Stimulated activated CD4-positive, alpha-beta T cell treated with anti-CD3 and anti-CD28 coated beads, Interleukin-12 subunit alpha, Interleukin-12 subunit beta, amount 100 ng/mL, for 4 hours (primary cell): ENCODE measurements around the gene IL1A.

Experiments used
- DNase-seq: peaks from one replicate; pipeline ENCODE4 v3.0.0-alpha.2; 2020

Gene IL1A

GRCh38 chr2:112791019-112791418 lies 6.7 kb upstream of the IL1A start:
- no peak for DNase-seq

GRCh38 chr2:112790305-112790704 lies 6.0 kb upstream of the IL1A start:
- no peak for DNase-seq

GRCh38 chr2:112789186-112789585 lies 4.9 kb upstream of the IL1A start:
- DNase-seq, result no peak

DNA sequence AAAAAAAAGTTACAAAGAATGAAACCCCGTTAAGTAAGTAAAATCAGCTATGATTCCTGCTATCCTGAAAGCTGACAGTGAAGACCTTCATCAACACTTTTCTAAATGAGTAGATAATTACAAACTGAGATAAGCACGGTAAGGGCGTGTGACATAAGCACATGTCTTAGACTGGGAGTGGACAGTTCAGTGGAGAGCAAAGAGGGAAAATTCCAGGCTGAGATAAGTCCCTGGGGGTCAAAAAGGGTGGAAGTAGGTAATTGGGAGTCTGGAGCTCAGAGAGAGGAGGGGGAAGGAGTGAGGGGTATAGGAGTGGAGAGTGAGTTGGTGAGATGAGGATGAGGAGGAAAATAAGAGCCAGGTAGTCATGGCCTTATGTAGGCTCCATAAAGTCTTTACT lies 4.4 kb upstream of the IL1A start:
- no peak for DNase-seq

- DNase-seq, result no peak
Observed at GRCh38 chr2:112787729-112788393, 3.6 kb upstream of the IL1A start.

- DNase-seq, result no peak
Observed at GRCh38 chr2:112787294-112787693, 3.0 kb upstream of the IL1A start.

DNA sequence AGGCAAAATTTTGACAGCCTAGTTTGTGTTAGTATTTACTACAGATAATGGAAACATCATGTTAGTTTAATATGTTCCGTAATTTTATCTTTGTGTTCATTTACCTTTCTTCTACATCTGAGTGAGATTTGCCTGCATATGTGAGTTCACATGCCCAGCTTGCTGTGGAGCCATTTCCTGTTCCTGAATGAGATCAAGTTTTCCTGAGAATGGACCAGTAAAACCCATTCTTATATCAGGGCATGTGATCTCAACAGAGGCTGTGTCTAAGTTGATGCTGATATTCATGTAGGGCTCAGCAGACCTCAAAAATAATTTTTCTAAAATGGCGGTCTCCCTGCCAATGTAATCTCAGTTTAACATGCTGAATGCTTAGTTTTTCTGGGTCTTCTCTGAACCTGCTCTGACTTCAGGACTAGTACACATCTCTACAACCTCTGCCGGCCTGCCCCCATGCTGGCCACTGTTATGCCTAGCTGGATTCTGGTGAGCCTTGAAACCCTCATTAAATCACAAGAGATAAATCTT lies 1.0 kb downstream of the IL1A start:
- no peak for DNase-seq

GRCh38 chr2:112782234-112782799 lies 2.0 kb downstream of the IL1A start:
- DNase-seq, result no peak

DNA sequence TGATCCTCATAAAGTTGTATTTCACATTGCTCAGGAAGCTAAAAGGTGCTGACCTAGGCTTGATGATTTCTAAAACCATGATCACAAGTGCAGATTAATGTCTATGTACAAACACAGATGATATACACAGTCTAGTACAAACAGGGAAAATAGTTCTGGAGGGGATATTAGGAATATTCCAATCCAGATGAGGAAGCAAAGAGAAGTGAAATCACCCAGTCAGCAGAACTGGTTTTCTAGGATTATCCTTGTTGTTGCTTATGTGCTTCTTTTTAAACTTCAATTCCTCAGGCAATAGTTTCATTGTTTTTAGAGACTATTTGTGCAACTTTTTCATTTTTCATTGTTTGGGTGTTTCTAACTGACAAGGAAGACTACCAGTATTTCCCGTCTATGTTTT lies 4.7 kb downstream of the IL1A start:
- no peak for DNase-seq

DNA sequence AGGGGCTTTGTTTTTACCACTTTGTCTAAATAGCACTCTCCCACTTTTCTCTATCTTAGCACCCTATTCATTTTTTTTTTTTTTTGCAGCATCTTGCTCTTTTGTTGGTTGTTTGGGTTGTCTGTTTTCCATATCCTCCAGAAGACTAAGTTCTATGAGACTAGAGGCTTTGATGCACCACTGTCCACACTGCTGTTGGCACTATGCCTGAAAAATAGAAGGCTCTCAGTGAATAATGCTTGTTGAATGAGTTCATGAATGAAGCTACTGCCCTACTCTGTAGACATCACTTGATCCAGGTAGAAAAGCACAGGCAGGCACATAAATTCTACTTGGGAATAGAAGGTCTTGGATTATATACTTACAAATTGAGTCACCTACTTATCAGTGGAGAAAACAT lies 7.3 kb downstream of the IL1A start:
- no peak for DNase-seq

DNA sequence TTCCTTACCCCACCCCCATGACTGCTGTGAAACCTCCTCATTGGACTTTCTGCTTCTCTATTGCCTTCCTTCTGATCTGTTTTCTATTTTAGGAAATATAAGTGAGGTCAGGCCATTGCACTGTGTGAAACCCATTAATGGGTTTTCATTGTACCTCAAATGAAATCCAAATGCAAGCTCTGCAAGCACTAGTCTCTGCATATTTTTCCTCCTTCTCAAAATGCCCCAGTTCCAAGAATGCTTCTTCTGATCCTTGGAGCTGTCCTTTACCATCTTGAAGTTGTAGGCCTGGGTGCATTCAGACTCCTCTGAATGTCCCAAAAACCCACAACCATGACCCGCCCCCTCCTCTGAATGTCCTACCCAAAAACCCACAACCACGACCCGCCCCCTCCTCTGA lies 8.2 kb downstream of the IL1A start:
- DNase-seq, result no peak

DNA sequence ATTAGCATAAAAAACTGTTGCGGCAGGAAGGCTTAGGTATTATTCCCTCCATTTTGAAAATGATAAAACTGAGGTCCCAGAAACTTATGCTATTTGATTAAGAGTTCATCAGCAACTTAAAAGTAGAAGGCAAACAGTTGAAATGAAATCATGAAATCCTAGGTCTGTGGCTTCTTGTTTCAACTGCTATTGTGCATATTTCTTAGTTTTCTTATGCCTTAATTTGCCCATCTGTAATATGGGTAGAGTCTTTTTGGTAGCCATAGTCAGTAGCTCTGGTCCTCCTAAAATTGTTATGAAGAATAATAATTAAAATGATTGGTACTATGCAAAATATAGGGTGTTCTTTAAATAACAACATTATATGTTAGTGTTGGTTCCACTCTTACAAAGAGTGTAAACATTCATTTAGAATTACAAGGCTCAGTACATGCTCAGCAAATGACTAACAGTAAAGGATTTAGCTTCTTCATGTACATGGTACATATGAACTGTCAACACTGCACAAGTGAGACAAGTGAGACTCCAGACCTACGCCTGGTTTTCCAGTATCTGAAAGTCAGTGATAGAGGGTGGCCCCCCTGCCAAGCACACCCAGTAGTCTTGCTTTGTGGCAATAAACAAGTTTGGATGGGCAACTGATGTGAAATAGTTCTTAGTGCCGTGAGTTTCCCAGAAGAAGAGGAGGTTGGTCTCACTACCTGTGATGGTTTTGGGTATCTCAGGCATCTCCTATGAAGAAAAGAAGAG lies 9.6 kb downstream of the IL1A start:
- DNase-seq, result no peak

GRCh38 chr2:112773556-112773955 lies 10.7 kb downstream of the IL1A start:
- DNase-seq, result no peak

DNA sequence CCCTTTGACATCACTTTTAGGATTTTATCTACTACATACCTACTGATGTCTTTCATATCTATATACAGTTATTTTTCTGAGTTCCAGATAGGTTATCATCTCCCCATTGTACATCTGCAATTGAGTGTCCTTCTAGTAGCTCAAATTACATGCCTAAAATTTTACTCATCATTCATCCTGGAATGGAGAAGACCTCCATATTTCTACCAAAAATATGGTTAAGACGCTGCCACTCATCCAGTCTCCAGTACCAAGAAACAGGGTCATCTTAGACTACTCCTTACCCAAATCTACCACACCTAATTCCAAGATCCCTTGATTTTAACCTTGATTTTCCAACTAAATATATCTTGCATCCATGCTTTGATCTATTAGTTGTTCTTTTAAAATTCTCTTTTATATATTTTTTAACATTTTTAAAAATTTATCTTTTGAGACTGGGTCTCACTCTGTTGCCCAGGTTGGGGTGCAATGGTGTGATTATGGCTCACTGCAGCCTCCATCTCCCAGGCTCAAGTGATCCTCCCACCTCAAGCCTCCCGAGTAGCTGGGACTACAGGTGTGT lies 11.3 kb downstream of the IL1A start:
- DNase-seq, result no peak

- no peak for DNase-seq
Observed at GRCh38 chr2:112772322-112772721, 12.0 kb downstream of the IL1A start.

DNA sequence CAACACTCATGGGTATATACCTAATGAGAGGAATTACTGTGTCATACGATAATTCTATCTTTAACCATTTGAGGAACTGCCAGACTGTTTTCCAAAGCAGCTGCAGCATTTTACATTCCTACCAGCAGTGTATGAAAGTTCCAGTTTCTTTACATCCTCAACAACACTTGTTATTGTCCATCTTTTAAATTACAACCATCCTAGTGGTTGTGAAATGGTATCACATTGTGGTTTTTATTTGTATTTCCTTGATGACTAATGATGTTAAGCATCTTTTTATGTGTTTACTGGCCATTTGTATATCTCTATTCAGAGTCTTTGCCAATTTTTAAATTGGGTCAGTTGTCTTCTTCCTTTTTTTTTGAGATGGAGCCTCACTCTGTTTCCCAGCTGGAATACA lies 15.9 kb downstream of the IL1A start:
- no peak for DNase-seq

GRCh38 chr2:112767693-112768330 lies 16.5 kb downstream of the IL1A start:
- DNase-seq, result no peak

DNA sequence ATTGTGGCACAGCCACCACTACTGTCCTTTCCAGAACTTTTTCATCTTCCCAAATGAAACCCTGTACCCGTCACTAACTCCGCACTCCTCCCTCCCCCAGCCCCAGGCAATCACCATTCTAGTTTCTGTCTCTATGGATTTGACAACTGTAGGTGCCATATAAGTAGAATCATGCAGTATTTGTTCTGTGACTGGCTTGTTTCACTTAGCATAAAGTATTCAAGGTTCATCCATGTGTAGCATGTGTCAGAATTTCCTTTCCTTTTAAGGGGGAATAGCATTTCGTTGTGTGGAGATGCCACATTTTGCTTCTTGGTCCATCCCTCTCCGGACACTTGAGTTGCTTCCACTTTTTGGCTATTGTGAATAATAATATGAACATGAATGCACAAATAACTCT lies 19.0 kb downstream of the IL1A start:
- no peak for DNase-seq

GRCh38 chr2:112764071-112765044 lies 19.9 kb downstream of the IL1A start, which contains the start of gene CKAP2L:
CKAP2L (minus strand) TSS chr2:112764609; CDS start chr2:112764598, 11 bp downstream.
- DNase-seq, result peak; percentile 90

- DNase-seq, result no peak
Observed at GRCh38 chr2:112762276-112762675, 22.0 kb downstream of the IL1A start.

DNA sequence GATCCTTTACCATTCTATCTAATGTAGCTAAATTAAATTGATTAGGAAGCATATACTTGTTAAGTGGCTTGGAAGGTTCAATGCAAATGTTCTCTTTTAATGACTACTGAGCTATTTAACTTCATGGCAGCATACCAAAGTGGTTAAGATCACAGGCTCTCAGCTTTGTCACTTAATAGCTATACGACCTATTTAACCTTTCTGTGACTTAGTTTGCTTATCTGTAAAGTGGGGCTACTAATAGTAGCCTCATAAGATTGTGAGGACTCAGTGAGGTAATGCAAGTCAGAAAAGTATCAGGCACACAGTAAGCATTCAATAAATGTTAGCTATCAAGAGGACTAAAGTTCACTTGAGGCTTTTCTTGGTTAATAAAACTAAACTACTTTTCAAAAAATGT lies 24.1 kb downstream of the IL1A start:
- DNase-seq, result no peak

- no peak for DNase-seq
Observed at GRCh38 chr2:112758711-112759110, 25.6 kb downstream of the IL1A start.
